DMS153 treated with DMSO at 0.1 percent for 48 hours (cell line): ENCODE results near the gene MGRN1.
"Not testable (repeated sequence)": the region's sequence is repeated elsewhere in the genome, so short reads cannot be mapped to it uniquely, and the experiment has no call there.

Source experiments
- DNase-seq: peaks from one replicate; lab custom pipeline; 2025; ENCODE audit not compliant: unreplicated experiment; lab: John Stamatoyannopoulos, UW

The MGRN1 gene

DNA sequence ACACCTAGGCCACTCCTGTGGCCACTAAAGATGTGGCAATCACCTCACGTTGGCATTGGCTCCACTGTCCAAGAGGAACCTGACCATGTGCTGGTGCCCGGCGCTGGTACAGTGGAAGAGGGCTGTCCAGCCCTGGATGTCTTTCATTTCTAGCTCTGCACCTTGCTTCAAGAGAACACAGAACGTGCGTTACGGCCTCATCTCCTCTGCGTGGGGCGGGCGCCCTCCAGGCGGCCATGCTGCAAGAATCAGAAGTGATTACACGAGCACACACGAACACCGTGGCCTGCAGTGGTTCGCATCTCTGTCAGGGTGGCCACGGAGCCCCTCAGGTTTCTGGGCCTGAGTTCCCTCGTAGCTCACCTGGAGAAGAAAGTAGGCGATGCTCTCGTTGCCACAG lies 102.0 kb downstream of the MGRN1 start:
- no peak for DNase-seq

DNA sequence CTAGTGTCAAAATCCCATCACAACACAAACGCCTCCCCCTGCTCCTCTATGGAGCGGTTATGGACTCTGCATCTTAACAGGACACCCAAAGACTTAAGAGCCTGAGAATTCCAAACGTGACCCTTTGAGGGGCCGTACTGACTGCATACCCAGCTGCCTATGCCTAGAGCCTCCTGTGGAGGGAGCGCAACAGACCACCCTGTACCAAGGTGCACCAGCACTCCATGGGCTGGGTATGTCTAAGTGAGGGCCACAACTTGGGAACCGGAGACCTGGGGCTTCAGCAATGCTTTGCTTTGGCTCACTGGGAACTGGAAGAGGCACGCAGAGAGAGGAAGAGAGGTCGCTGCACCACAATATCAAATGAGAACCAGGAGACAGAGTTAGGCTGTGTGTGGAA lies 104.0 kb downstream of the MGRN1 start:
- no peak for DNase-seq

DNA sequence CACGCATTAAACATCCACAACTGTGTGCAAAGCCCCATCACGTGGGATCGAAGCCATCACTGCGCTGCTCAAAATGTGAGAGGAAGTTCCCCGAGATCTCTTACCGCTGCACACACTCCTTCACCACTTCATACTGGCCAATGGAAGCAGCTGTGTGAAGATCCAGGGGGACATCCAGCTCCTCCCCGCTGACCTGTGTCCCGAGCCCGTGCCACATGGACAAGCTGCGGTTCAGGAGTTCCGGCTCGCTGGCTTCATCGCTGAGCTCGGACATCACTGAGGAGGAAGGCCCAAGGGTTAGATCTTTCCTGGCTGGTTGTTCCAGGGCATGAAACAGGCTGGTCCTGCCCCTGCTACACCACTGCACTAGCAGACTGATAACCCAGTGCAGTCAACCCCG lies 105.2 kb downstream of the MGRN1 start:
- no peak for DNase-seq

DNA sequence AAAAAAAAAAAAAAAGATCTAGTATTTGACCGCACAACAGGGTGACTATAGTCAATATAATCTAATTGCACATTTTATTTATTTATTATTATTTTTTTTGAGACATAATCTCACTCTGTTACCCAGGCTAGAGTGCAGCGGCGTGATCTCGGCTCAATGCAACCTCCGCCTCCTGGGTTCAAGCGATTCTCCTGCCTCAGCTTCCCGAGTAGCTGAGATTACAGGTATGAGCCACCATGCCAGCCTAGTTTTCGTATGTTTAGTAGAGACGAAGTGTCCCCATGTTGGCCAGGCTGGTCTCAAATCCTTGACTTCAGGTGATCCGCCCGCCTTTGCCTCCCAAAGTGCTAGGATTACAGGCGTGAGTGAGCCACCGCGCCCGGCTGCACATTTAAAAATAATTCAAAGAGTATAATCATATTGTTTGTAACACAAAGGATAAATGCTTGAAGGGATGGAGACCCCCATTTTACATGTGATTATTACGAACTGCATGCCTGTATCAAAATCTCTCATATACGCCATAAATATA lies 108.7 kb downstream of the MGRN1 start:
- DNase-seq, result no peak

DNA sequence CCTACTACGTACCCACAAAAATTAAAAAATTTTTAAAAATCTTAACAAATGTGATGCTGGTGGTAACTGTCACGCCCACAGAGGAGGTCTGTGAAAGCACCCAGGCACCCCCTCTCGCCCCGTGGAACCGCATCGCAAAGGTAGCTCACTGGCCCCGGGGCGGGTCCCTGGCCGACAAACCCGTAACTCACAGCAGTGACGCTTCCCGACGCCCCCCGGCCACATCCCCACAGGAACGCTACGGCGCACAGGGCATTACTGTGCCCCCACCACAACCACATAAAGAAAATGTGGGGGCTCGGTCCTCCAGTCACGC lies 109.1 kb downstream of the MGRN1 start:
- DNase-seq, result no peak

DNA sequence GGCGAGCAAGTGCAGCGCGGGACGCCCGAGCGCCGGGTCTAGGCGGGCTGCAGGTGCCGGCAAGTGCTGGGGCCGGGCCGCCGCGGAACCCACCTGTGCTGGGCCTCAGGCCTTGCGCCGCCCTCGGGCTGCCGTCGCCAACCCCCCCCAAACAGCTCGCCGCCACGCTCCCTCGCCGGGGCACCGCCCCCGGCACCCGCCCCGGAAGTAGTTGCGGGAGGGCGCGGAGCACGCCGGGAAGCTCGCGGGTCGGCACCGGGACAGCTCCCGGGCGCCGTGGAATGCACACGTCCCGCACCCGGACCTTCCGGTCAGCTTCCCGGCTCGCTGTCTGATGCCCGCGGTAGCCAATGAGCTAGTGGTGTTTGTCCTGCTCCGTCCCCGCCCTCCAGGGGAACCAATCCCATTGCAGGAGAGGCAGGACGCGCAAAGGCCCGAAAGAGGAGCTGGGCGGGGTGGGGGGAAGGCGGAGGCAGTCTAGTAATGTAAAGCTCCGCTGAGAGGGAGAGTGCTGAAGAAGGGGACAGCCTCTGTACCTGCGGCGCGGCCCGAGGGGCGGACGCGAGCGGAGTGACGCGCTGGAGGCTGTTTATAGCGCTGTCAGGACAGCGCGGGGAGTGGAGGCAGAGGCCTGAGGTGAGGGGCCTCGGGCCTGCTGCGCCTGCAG lies 109.6 kb downstream of the MGRN1 start, which contains the start of the genes ANKS3 and DNAAF8:
Gene ANKS3, minus strand, starts transcription at position 209 of the 667 bp plus-strand sequence. CDS start 4,122 bp downstream, outside the sequence.
Gene DNAAF8, plus strand, starts transcription at position 475 of the 667 bp plus-strand sequence. CDS start 1,978 bp downstream, outside the sequence.
- peak; percentile 68 for DNase-seq

DNA sequence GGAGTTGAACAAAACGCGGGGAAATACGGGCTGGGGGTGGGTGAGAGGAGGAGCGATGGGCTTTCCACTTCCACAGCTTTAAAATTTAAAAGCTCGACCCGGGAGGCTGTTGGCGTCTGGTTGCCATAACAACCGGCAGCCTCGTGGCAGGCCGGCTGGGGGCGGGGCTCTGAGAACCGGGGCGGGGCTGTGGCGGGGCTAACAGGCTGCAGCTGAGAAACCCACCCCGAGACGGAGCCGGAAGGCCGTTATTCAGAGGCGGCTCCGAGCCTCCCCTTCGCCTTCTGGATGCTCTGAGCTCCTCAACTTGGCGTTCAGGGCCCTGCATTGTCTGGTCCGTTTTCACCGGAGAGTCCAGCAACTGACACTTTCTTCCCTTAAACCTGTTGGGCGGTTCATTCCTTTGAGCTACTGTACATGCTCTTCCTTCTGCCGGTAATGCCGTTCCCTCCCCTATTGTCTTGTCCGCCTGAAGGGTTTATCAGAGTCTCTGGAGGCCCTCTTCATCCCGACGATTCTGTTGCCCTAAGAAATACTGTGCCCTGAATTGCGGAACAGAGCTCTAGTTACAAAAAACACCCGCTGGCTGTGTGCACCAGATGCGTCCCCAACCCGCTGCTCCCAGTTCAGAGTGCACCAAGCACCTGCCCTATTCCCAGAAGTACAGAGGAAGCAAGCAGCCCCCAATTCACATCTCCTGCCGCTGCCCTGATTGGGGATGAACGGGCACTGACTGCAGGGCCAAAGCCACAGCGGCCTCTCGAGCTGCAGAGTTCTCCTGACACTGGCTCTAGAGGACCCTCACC lies 110.3 kb downstream of the MGRN1 start:
- DNase-seq, result peak; percentile 59

DNA sequence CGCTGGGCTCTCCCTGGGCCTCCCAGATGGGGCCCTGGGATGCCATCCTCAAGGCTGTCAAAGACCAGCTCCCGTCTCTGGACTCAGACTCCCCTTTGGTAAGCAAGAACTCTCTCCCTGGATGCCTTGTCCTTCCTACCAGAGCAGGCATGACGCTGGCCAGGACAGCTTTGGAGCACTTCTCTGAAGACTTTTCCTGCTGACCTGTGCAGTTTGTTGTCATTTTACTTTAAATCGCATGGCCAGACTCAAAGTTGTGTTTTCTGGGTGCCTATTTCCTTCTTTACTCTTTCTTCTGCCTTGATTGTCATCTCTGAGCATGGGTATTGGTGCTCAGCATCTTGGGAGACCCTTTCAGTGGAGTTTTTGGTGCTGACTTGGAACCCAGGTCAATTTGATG lies 111.9 kb downstream of the MGRN1 start:
- DNase-seq, result no peak

DNA sequence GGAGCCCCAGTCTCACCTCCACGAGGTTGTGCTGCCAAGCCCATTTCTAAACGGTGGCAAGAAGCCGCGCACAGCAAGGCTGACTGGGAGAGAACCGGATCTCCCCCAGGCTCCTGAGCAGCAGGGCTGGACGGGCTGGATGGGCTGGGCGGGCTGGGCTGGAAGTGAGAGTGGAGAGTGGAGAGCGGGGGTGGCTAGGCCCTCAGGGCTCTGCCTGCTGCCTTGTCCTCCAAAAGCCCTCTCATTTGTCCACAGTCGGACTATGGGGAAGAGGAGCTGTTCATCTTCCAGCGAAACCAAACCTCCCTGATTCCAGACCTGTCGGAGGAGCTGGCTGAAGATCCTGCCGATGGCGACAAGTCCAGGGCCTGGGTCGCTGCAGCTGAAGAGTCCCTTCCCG lies 112.9 kb downstream of the MGRN1 start:
- no peak for DNase-seq

DNA sequence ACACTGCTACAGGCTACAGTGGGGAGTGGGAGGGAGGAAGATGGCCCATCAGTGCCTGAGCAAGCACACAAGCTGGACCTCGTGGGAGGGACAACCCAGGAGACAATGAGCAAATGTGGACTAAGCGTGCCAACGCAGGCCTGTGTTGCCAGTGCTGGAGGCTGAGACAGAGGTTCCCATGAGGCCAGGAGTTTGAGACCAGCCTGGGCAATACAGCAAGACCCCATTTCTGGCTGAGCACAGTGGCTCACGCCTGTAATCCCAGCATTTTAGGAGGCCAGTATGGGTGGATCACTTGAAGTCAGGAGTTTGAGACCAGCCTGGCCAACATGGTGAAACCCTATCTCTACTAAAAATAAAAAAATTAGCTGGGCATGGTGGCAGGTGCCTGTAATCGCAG lies 113.7 kb downstream of the MGRN1 start:
- DNase-seq, result not testable (repeated sequence)
